ENCODE results near the gene PTDSS2. TPM values are rescaled to one million over a fixed set of nuclear protein-coding genes. Genes with fewer than 3 reads are reported as not detected.

Gene PTDSS2
- total and polyA plus RNA-seq, 9 of the 15 experiments (the other 6 are each of a cell fraction or from before 2014, with no cell fraction given) = 0.45 to 53.9 (median 17.2) TPM

DNA sequence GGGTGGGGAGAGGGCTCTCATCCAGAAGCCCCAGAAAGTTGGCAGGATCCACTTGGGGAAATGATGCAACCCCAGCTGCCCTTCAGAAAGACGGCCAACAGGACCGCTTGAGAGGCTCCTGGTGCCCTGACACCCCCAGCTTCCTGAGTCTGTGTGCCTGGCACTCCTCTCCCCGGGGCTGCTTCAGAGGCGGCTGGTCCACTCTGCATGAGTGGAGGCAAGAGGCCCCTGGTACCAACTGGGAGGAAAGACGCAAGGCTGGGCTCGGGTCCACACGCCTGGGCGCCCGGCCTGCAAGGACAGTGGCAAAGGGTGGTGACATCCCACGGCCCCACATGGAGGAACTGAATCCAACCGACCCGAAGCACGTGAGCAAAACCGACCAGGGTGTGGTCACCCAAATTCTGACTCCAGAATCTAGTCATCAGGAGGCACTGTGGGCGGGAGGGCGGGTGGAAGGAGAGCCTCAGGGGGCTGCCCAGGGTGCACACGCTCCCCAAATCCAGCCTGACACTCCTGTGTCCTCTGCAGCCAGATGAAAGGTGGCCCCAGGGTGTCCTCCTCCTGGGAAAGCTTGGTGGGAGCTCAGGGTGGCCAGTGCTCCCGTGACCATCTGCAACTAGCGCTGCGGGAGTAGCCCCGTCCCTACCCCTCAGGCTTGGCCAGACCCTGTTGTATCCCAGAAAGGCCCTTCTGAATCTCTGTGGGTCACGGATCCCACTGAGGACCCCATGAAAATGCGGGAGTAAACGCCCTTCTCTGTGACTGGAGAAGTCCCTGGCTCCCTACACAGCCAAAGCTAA lies 53.3 kb downstream of the PTDSS2 start (continued):
- TF ChIP-seq, protein P1, sequence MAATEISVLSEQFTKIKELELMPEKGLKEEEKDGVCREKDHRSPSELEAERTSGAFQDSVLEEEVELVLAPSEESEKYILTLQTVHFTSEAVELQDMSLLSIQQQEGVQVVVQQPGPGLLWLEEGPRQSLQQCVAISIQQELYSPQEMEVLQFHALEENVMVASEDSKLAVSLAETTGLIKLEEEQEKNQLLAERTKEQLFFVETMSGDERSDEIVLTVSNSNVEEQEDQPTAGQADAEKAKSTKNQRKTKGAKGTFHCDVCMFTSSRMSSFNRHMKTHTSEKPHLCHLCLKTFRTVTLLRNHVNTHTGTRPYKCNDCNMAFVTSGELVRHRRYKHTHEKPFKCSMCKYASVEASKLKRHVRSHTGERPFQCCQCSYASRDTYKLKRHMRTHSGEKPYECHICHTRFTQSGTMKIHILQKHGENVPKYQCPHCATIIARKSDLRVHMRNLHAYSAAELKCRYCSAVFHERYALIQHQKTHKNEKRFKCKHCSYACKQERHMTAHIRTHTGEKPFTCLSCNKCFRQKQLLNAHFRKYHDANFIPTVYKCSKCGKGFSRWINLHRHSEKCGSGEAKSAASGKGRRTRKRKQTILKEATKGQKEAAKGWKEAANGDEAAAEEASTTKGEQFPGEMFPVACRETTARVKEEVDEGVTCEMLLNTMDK (IDR thresholded peaks at IDR 0.05; ENCODE audit: borderline replicate concordance, insufficient read depth, low read depth, low read length, poor library complexity, severe bottlenecking) = no peak
- TF ChIP-seq, protein P2, sequence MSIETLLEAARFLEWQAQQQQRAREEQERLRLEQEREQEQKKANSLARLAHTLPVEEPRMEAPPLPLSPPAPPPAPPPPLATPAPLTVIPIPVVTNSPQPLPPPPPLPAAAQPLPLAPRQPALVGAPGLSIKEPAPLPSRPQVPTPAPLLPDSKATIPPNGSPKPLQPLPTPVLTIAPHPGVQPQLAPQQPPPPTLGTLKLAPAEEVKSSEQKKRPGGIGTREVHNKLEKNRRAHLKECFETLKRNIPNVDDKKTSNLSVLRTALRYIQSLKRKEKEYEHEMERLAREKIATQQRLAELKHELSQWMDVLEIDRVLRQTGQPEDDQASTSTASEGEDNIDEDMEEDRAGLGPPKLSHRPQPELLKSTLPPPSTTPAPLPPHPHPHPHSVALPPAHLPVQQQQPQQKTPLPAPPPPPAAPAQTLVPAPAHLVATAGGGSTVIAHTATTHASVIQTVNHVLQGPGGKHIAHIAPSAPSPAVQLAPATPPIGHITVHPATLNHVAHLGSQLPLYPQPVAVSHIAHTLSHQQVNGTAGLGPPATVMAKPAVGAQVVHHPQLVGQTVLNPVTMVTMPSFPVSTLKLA (conservative IDR thresholded peaks at IDR 0.05) = peak in 1 of 2 experiments; percentile 18; a peak in 1 of 4 replicates
- TF ChIP-seq MYC (IDR thresholded peaks at IDR 0.05; ENCODE audit: low read depth, low read length) = peak; percentile 59
- TF ChIP-seq MYC (CRISPR knock-in tag; IDR thresholded peaks at IDR 0.05; ENCODE audit: borderline replicate concordance, low read depth) = no peak
- no peak for TF ChIP-seq ZNF717 (CRISPR knock-in tag; IDR thresholded peaks at IDR 0.05)
- peak; percentile 40; the same call in 1 of the 2 replicates for TF ChIP-seq CEBPG (CRISPR knock-in tag; IDR thresholded peaks at IDR 0.05)
- peak in 1 of 2 experiments; percentile 12; a peak in 1 of 4 replicates for TF ChIP-seq CEBPG (tag; conservative IDR thresholded peaks at IDR 0.05 in 1 of 2, IDR thresholded peaks at IDR 0.05 in 1 of 2)
- TF ChIP-seq KLF13 (tag; IDR thresholded peaks at IDR 0.05; ENCODE audit: borderline replicate concordance, low read depth) = no peak
- TF ChIP-seq HMG20A (CRISPR knock-in tag; conservative IDR thresholded peaks at IDR 0.05) = no peak
- no peak for TF ChIP-seq SREBF1 (IDR thresholded peaks at IDR 0.05; ENCODE audit: borderline replicate concordance, low read depth, low read length)
- TF ChIP-seq, protein P3, sequence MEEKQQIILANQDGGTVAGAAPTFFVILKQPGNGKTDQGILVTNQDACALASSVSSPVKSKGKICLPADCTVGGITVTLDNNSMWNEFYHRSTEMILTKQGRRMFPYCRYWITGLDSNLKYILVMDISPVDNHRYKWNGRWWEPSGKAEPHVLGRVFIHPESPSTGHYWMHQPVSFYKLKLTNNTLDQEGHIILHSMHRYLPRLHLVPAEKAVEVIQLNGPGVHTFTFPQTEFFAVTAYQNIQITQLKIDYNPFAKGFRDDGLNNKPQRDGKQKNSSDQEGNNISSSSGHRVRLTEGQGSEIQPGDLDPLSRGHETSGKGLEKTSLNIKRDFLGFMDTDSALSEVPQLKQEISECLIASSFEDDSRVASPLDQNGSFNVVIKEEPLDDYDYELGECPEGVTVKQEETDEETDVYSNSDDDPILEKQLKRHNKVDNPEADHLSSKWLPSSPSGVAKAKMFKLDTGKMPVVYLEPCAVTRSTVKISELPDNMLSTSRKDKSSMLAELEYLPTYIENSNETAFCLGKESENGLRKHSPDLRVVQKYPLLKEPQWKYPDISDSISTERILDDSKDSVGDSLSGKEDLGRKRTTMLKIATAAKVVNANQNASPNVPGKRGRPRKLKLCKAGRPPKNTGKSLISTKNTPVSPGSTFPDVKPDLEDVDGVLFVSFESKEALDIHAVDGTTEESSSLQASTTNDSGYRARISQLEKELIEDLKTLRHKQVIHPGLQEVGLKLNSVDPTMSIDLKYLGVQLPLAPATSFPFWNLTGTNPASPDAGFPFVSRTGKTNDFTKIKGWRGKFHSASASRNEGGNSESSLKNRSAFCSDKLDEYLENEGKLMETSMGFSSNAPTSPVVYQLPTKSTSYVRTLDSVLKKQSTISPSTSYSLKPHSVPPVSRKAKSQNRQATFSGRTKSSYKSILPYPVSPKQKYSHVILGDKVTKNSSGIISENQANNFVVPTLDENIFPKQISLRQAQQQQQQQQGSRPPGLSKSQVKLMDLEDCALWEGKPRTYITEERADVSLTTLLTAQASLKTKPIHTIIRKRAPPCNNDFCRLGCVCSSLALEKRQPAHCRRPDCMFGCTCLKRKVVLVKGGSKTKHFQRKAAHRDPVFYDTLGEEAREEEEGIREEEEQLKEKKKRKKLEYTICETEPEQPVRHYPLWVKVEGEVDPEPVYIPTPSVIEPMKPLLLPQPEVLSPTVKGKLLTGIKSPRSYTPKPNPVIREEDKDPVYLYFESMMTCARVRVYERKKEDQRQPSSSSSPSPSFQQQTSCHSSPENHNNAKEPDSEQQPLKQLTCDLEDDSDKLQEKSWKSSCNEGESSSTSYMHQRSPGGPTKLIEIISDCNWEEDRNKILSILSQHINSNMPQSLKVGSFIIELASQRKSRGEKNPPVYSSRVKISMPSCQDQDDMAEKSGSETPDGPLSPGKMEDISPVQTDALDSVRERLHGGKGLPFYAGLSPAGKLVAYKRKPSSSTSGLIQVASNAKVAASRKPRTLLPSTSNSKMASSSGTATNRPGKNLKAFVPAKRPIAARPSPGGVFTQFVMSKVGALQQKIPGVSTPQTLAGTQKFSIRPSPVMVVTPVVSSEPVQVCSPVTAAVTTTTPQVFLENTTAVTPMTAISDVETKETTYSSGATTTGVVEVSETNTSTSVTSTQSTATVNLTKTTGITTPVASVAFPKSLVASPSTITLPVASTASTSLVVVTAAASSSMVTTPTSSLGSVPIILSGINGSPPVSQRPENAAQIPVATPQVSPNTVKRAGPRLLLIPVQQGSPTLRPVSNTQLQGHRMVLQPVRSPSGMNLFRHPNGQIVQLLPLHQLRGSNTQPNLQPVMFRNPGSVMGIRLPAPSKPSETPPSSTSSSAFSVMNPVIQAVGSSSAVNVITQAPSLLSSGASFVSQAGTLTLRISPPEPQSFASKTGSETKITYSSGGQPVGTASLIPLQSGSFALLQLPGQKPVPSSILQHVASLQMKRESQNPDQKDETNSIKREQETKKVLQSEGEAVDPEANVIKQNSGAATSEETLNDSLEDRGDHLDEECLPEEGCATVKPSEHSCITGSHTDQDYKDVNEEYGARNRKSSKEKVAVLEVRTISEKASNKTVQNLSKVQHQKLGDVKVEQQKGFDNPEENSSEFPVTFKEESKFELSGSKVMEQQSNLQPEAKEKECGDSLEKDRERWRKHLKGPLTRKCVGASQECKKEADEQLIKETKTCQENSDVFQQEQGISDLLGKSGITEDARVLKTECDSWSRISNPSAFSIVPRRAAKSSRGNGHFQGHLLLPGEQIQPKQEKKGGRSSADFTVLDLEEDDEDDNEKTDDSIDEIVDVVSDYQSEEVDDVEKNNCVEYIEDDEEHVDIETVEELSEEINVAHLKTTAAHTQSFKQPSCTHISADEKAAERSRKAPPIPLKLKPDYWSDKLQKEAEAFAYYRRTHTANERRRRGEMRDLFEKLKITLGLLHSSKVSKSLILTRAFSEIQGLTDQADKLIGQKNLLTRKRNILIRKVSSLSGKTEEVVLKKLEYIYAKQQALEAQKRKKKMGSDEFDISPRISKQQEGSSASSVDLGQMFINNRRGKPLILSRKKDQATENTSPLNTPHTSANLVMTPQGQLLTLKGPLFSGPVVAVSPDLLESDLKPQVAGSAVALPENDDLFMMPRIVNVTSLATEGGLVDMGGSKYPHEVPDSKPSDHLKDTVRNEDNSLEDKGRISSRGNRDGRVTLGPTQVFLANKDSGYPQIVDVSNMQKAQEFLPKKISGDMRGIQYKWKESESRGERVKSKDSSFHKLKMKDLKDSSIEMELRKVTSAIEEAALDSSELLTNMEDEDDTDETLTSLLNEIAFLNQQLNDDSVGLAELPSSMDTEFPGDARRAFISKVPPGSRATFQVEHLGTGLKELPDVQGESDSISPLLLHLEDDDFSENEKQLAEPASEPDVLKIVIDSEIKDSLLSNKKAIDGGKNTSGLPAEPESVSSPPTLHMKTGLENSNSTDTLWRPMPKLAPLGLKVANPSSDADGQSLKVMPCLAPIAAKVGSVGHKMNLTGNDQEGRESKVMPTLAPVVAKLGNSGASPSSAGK (IDR thresholded peaks at IDR 0.05) = peak; percentile 44
